PC-9 (cell line): ENCODE results near the gene NLGN1. TPM values are rescaled to one million over a fixed set of nuclear protein-coding genes. Genes with fewer than 3 reads are reported as not detected.

ENCODE experiments used
- BruUV-seq: library from RNA; stranded (reverse); fragments of 400-500 nt; replicated peaks from 2 replicates; lab custom pipeline; 2021; lab: Mats Ljungman, UMichigan
- CTCF ChIA-PET: fragments of 300-600 bp; sonication (Branson Sonifier 250); formaldehyde crosslinking; loops from one replicate; lab custom pipeline; 2022; ENCODE audit warnings: antibody characterized with exemption; lab: Charles Lee
- POLR2A ChIA-PET: fragments of 300-600 bp; sonication (Branson Sonifier 250); formaldehyde crosslinking; loops from one replicate; lab custom pipeline; 2022; ENCODE audit warnings: antibody characterized with exemption; ENCODE audit not compliant: unreplicated experiment; lab: Charles Lee
- DNase-seq, 2 experiments: peaks; one replicate each; pipeline versions ENCODE4 v3.0.0 to v3.0.0-alpha.2; 2015 to 2022; ENCODE audit warnings: mixed read lengths in 1 of 2
- H2AFZ ChIP-seq: fragments of 200-600 bp; sonication (generic); 2 replicates; pipeline ENCODE4 v1.8.1; 2017; ENCODE audit warnings: antibody characterized with exemption
- H3F3A ChIP-seq: fragments of 200-600 bp; sonication (generic); 2 replicates; pipeline ENCODE4 v1.8.1; 2017; ENCODE audit warnings: antibody characterized with exemption, mild to moderate bottlenecking, low read depth; ENCODE audit not compliant: insufficient read depth
- H3K27ac ChIP-seq: fragments of 200-600 bp; sonication (generic); 2 replicates; pipeline ENCODE4 v1.6.1; 2016; ENCODE audit warnings: mixed run types
- H3K27me3 ChIP-seq: fragments of 200-600 bp; sonication (generic); 2 replicates; pipeline ENCODE4 v1.6.1; 2016; ENCODE audit warnings: low read depth, mixed run types; ENCODE audit not compliant: insufficient read depth
- H3K36me3 ChIP-seq: fragments of 200-600 bp; sonication (generic); 2 replicates; pipeline ENCODE4 v1.6.1; 2016; ENCODE audit warnings: low read depth, mixed run types
- H3K4me1 ChIP-seq: fragments of 200-600 bp; sonication (generic); replicated peaks from 2 replicates; pipeline ENCODE4 v1.6.1; 2016; ENCODE audit warnings: mixed run types; ENCODE audit not compliant: insufficient read depth
- H3K4me2 ChIP-seq: fragments of 200-600 bp; sonication (generic); 2 replicates; pipeline ENCODE4 v1.6.1; 2017; ENCODE audit warnings: mixed run types
- H3K4me3 ChIP-seq: fragments of 200-600 bp; sonication (generic); 2 replicates; pipeline ENCODE4 v1.6.1; 2016; ENCODE audit warnings: mixed run types
- H3K79me2 ChIP-seq: fragments of 200-600 bp; sonication (generic); 2 replicates; pipeline ENCODE4 v1.6.1; 2017; ENCODE audit warnings: low read depth, mixed run types
- H3K9me2 ChIP-seq: fragments of 200-600 bp; sonication (generic); 2 replicates; pipeline ENCODE4 v1.8.1; 2017; ENCODE audit warnings: mild to moderate bottlenecking; ENCODE audit not compliant: insufficient read depth
- H3K9me3 ChIP-seq: fragments of 200-600 bp; sonication (generic); 2 replicates; pipeline ENCODE4 v1.8.1; 2016; ENCODE audit warnings: low read depth; ENCODE audit not compliant: insufficient read depth
- H4K20me1 ChIP-seq: fragments of 200-600 bp; sonication (generic); 2 replicates; pipeline ENCODE4 v1.8.1; 2017; ENCODE audit not compliant: insufficient read depth
- EZH2 ChIP-seq: fragments of 200-600 bp; sonication (generic); IDR thresholded peaks from 2 replicates; pipeline ENCODE4 v1.8.0; 2017; ENCODE audit warnings: antibody characterized with exemption, low read depth
- intact Hi-C: fragments of 100-400 bp; cut with micrococcal nuclease; formaldehyde crosslinking; loops from one replicate; pipeline ENCODE4 v1.10.0; 2022; ENCODE audit not compliant: unreplicated experiment
- total RNA-seq: library from RNA; stranded (reverse); gene quantifications from 2 replicates; pipeline ENCODE4 v1.2.3, GENCODE V29; 2021
- TF ChIP-seq, protein P1 (sequence below): fragments of 200-600 bp; sonication (generic); conservative IDR thresholded peaks from 2 replicates; pipeline ENCODE4 v1.6.1; 2017; ENCODE audit warnings: mixed run types, antibody characterized with exemption, mild to moderate bottlenecking, moderate library complexity

NLGN1 gene
- total RNA-seq, 1 experiment from 2014 or later, result 1.4 TPM

DNA sequence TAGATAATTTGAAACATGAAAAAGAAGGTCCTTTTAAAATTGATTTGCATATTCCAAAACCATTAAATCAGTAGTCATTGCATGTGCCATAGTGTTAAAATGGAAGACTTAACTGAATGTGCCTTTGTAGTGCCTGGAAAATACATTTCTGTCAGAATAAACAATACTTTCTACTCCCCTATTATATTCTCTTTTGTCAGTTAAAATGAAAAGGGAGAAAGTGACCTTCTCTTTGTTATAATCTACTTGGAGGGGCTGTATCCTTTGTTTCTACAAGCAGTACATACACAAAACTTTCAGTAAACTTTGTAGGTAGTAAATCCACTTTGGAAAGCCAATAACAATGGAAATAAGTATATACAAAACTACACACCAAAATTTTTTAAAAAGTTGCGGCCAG lies 189.5 kb downstream of the NLGN1 start:
- no peak overlapping the region for H3K4me2 ChIP-seq
- H3K4me3 ChIP-seq, result no peak overlapping the region
- no peak for DNase-seq
- no peaks in the 10 kb centered on the region; the same call in 1 of the 2 replicates for H3K9me2 ChIP-seq
- no peak overlapping the region for H2AFZ ChIP-seq
- H3K9me3 ChIP-seq, result no peaks in the 10 kb centered on the region
- BruUV-seq, result no TSS peak
- intact Hi-C loops, result no loop called here
- H3K27ac ChIP-seq, result no peak overlapping the region
- H3F3A ChIP-seq, result no peaks in the 10 kb centered on the region
- TF ChIP-seq EZH2, result no peak
- TF ChIP-seq, protein P1, sequence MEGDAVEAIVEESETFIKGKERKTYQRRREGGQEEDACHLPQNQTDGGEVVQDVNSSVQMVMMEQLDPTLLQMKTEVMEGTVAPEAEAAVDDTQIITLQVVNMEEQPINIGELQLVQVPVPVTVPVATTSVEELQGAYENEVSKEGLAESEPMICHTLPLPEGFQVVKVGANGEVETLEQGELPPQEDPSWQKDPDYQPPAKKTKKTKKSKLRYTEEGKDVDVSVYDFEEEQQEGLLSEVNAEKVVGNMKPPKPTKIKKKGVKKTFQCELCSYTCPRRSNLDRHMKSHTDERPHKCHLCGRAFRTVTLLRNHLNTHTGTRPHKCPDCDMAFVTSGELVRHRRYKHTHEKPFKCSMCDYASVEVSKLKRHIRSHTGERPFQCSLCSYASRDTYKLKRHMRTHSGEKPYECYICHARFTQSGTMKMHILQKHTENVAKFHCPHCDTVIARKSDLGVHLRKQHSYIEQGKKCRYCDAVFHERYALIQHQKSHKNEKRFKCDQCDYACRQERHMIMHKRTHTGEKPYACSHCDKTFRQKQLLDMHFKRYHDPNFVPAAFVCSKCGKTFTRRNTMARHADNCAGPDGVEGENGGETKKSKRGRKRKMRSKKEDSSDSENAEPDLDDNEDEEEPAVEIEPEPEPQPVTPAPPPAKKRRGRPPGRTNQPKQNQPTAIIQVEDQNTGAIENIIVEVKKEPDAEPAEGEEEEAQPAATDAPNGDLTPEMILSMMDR, result no peak
- no peaks in the 10 kb centered on the region for H3K36me3 ChIP-seq
- POLR2A ChIA-PET, result no interaction called here
- CTCF ChIA-PET, result no interaction called here
- no peaks in the 10 kb centered on the region for H3K27me3 ChIP-seq
- no peaks in the 10 kb centered on the region for H3K4me1 ChIP-seq
- H3K79me2 ChIP-seq, result no peaks in the 10 kb centered on the region
- no peaks in the 10 kb centered on the region for H4K20me1 ChIP-seq

DNA sequence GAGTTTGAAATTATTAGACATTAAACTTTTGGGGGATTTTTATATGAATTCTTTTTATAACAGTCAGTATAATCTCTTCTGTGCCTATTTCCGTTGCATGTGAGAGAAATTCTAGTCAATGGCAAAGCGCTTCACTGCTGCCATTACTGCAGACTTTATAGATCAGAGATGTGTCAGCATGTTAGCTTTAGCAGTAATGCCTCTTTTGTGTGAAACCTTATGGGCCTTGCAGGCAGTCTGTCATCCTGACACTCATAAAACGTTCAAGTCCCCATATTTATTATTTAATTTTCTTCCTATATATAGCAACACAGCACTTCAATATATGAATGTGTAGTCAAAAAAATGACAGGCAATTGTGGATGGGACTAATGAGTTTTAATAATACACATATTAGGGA lies 191.0 kb downstream of the NLGN1 start:
- no peaks in the 10 kb centered on the region for H3K36me3 ChIP-seq
- BruUV-seq, result no TSS peak
- no peaks in the 10 kb centered on the region for H3K9me3 ChIP-seq
- TF ChIP-seq EZH2, result no peak
- TF ChIP-seq, protein P1, result no peak
- H2AFZ ChIP-seq, result no peak overlapping the region
- H3K4me1 ChIP-seq, result no peaks in the 10 kb centered on the region
- H3K27me3 ChIP-seq, result no peaks in the 10 kb centered on the region
- H3K4me3 ChIP-seq, result no peak overlapping the region
- H3K79me2 ChIP-seq, result no peaks in the 10 kb centered on the region
- CTCF ChIA-PET, result interaction anchor here (0.6 kb wide), 1 partner anchor 25 kb away, joined by 9 read pairs; no protein-coding TSS in a partner anchor
- no peaks in the 10 kb centered on the region for H4K20me1 ChIP-seq
- no peaks in the 10 kb centered on the region; the same call in 1 of the 2 replicates for H3K9me2 ChIP-seq
- intact Hi-C loops, result no loop called here
- no peak for DNase-seq
- H3F3A ChIP-seq, result no peaks in the 10 kb centered on the region
- no peak overlapping the region for H3K27ac ChIP-seq
- POLR2A ChIA-PET, result interaction anchor here (0.6 kb wide), 1 partner anchor 102 kb away, joined by 6 read pairs; no protein-coding TSS in a partner anchor
- no peak overlapping the region for H3K4me2 ChIP-seq

DNA sequence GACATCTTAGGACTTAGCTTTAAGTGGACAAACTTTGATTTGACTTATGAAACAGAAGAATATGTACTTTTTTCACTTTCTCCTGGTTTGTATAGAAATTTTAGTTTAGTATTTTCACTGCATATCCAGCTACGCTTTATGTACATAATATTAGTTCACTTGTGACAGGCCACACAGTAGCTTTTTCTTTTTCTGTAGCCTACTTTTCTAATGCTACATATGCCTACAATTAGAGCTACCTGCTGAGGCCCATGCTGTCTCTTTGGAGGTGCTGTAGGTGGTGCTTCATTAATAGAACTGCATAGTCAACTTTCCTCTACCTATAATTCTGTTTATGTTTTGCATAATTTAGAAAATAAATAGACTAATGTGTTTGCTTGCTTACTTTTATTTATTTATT lies 191.6 kb downstream of the NLGN1 start:
- H2AFZ ChIP-seq, result no peak overlapping the region
- H3K9me3 ChIP-seq, result no peaks in the 10 kb centered on the region
- CTCF ChIA-PET, result interaction anchor here (0.6 kb wide), 1 partner anchor 24 kb away, joined by 9 read pairs; no protein-coding TSS in a partner anchor
- TF ChIP-seq, protein P1, result no peak
- TF ChIP-seq EZH2, result no peak
- no peak overlapping the region for H3K4me3 ChIP-seq
- no peaks in the 10 kb centered on the region for H3K4me1 ChIP-seq
- no peak overlapping the region for H3K4me2 ChIP-seq
- POLR2A ChIA-PET, result interaction anchor here (0.6 kb wide), 1 partner anchor 102 kb away, joined by 6 read pairs; no protein-coding TSS in a partner anchor
- H3F3A ChIP-seq, result no peaks in the 10 kb centered on the region
- H3K36me3 ChIP-seq, result no peaks in the 10 kb centered on the region
- H4K20me1 ChIP-seq, result no peaks in the 10 kb centered on the region
- H3K9me2 ChIP-seq, result no peaks in the 10 kb centered on the region; the same call in 1 of the 2 replicates
- no peak overlapping the region for H3K27ac ChIP-seq
- BruUV-seq, result no TSS peak
- H3K27me3 ChIP-seq, result no peaks in the 10 kb centered on the region
- H3K79me2 ChIP-seq, result no peaks in the 10 kb centered on the region
- intact Hi-C loops, result no loop called here
- DNase-seq, result no peak
